Mammary epithelial cell (primary cell): ENCODE data around the gene ANKRD33B.

Experiments
- CTCF ChIP-seq, 2 donors: IDR thresholded peaks in 1 of 2; conservative IDR thresholded peaks in 1 of 2; 2 replicates each; pipeline ENCODE4 v1.5.1; 2011 to 2012; ENCODE audit warnings: inconsistent platforms in 2 of 2, low read length in 2 of 2, mild to moderate bottlenecking in 2 of 2, control low read depth in 1 of 2, low read depth in 1 of 2; ENCODE audit not compliant: insufficient read depth in 1 of 2; ENCODE audit errors: extremely low read depth in 1 of 2
- EZH2 ChIP-seq: IDR thresholded peaks from 2 replicates; pipeline ENCODE4 v1.6.1; 2012; ENCODE audit warnings: low read length, inconsistent platforms, borderline replicate concordance

- TF ChIP-seq CTCF (conservative IDR thresholded peaks at IDR 0.05 in 1 of 2, IDR thresholded peaks at IDR 0.05 in 1 of 2; ENCODE audit: extremely low read depth in 1 of 2, insufficient read depth in 1 of 2, low read depth in 1 of 2, low read length in 2 of 2) (no peak), EZH2 (no peak)
Measured at GRCh38 chr5:10591966-10592365, 28.1 kb downstream of the ANKRD33B start.
